ENCODE measurements around the gene VPS37C.

VPS37C gene

GRCh38 chr11:61163714-61164605 lies 2.7 kb upstream of the VPS37C start:
- TF ChIP-seq CTCF (IDR thresholded peaks at IDR 0.05; ENCODE audit: low read depth, low read length), result no peak
- H3K4me3 ChIP-seq (ENCODE audit: low read depth, low read length), result no peak overlapping the region

- H3K4me3 ChIP-seq (ENCODE audit: low read depth, low read length), result no peak overlapping the region
- TF ChIP-seq CTCF (IDR thresholded peaks at IDR 0.05; ENCODE audit: low read depth, low read length), result no peak
Measured at GRCh38 chr11:61163021-61163420, 1.8 kb upstream of the VPS37C start.

- no peak for TF ChIP-seq CTCF (IDR thresholded peaks at IDR 0.05; ENCODE audit: low read depth, low read length)
- H3K4me3 ChIP-seq (ENCODE audit: low read depth, low read length), result peak overlapping the region; percentile 76
Measured at GRCh38 chr11:61162092-61162941, 1.1 kb upstream of the VPS37C start.

- no peak for TF ChIP-seq CTCF (IDR thresholded peaks at IDR 0.05; ENCODE audit: low read depth, low read length)
Measured at GRCh38 chr11:61160487-61161189, 588 bp downstream of the VPS37C start.

DNA sequence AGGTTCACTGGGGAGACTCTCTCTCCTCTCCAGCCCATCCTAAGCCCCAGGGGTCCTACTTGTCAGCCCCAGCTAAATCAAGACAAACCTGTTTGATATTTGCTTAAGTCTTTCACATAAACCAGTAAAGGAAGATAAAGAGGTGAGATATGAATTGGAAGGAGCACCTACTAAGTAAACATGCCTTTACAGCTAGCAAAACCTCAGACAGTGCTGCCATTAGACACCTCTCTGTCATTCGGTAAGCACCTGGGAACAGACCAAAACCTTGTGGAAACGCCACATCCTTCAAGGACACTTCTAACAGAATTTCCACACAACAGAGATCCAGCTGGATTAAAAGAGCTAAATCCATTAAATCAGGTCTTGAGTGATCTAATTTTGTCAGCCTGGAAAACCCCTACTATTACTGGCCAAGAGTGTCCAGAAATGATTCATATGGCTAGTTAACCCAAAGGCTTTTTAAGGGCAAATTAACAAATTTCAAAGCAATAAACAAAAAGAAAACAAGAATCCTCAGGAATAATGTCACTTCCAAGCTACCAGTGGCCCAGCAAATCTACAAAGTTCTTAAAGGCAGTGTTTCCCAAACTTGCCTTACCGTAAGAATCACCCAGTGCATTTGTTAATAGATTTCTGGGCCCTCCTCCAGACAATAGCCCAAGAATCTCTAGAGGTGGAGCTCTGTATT lies 2.4 kb downstream of the VPS37C start:
- no peak for TF ChIP-seq CTCF (IDR thresholded peaks at IDR 0.05; ENCODE audit: low read depth, low read length)
- peak overlapping the region; percentile 22 for H3K4me3 ChIP-seq (ENCODE audit: low read depth, low read length)

More at GRCh38 chr11:61160487-61161189, 588 bp downstream of the VPS37C start:
- peak overlapping the region; percentile 76 for H3K4me3 ChIP-seq (ENCODE audit: low read depth, low read length)

GRCh38 chr11:61157743-61158142 lies 3.5 kb downstream of the VPS37C start:
- TF ChIP-seq CTCF (IDR thresholded peaks at IDR 0.05; ENCODE audit: low read depth, low read length), result no peak
- no peak overlapping the region for H3K4me3 ChIP-seq (ENCODE audit: low read depth, low read length)

Measured in WI38 (cell line).